Stomach (tissue), 4 donors: ENCODE data around the gene KLK15.

ENCODE experiments used
- CTCF ChIP-seq, 7 experiments: fragments of 450-650 bp in 4 of 7; fragments of 200-600 bp in 3 of 7; sonication (generic) in 3 of 7; IDR thresholded peaks; one replicate each; pipeline ENCODE4 v1.5.1; 2016 to 2019; ENCODE audit warnings: antibody characterized with exemption in 7 of 7, control low read depth in 2 of 7, mild to moderate bottlenecking in 1 of 7
- POLR2A ChIP-seq, 4 donors: fragments of 450-650 bp; IDR thresholded peaks; one replicate each; pipeline ENCODE4 v1.6.1; 2016; ENCODE audit warnings: antibody characterized with exemption in 4 of 4, control low read depth in 2 of 4, mild to moderate bottlenecking in 1 of 4, moderate library complexity in 1 of 4
- POLR2AphosphoS5 ChIP-seq, 3 donors: sonication (generic); formaldehyde crosslinking; IDR thresholded peaks; one replicate each; pipeline ENCODE4 v1.6.1; 2016; ENCODE audit warnings: antibody characterized with exemption in 3 of 3

GRCh38 chr19:50820549-50821247 lies 12.7 kb downstream of the KLK15 start:
- TF ChIP-seq CTCF (IDR thresholded peaks at IDR 0.05), result no peak
- TF ChIP-seq POLR2AphosphoS5 (IDR thresholded peaks at IDR 0.05), result no peak
- TF ChIP-seq POLR2A (IDR thresholded peaks at IDR 0.05), result no peak
